Natural killer cell treated with Interleukin-12 subunit alpha and Interleukin-12 subunit beta and Interleukin-15 and Interleukin-18, amount 100 ng/mL, for 72 hours (primary cell): ENCODE measurements around the gene TECRL. TPM values are rescaled to one million over a fixed set of nuclear protein-coding genes. Genes with fewer than 3 reads are reported as not detected.

Experiments used
- ATAC-seq, 2 donors: fragments of 150-1000 bp; cut with Tn5 transposase in 1 of 2; sonication (Bioruptor Pico), chemical (Tn5 transposase) in 1 of 2; 2 replicates each; pipeline ENCODE4 v1.10.0; 2021
- DNase-seq: peaks from one replicate; pipeline ENCODE4 v3.0.0; 2022; ENCODE audit warnings: low spot score
- H3K27ac Mint-ChIP-seq, 2 donors: 1 replicate in 1 of 2; 2 replicates in 1 of 2; pipeline ENCODE4 v1.8.0; 2022; ENCODE audit warnings: mixed read lengths in 2 of 2, mild to moderate bottlenecking in 1 of 2, moderate library complexity in 1 of 2
- H3K27me3 Mint-ChIP-seq, 2 donors: 1 replicate in 1 of 2; 2 replicates in 1 of 2; pipeline ENCODE4 v1.8.0; 2022; ENCODE audit warnings: mixed read lengths in 2 of 2
- H3K36me3 Mint-ChIP-seq: one replicate; pipeline ENCODE4 v1.8.0; 2022; ENCODE audit warnings: mixed read lengths
- H3K4me1 Mint-ChIP-seq, 2 donors: 1 replicate in 1 of 2; 2 replicates in 1 of 2; pipeline ENCODE4 v1.8.0; 2022; ENCODE audit warnings: low read depth in 2 of 2, mixed read lengths in 2 of 2, mild to moderate bottlenecking in 1 of 2
- H3K4me3 Mint-ChIP-seq: one replicate; pipeline ENCODE4 v1.8.0; 2022; ENCODE audit warnings: mixed read lengths
- H3K9me3 Mint-ChIP-seq: 2 replicates; pipeline ENCODE4 v1.8.0; 2022; ENCODE audit warnings: mixed read lengths
- total RNA-seq, 2 donors: library from RNA; stranded (reverse); gene quantifications; one replicate each; pipeline ENCODE4 v1.2.3, GENCODE V29; 2022

Gene TECRL
- total RNA-seq, 2 donors from 2014 or later: not detected

GRCh38 chr4:64361399-64361740 is 47.9 kb downstream of the TECRL start:
- no peaks in the 10 kb centered on the region for H3K27me3 Mint-ChIP-seq
- H3K4me3 Mint-ChIP-seq: no peak overlapping the region
- H3K36me3 Mint-ChIP-seq: peaks cover 18% of the 10 kb centered on the region
- no peak for ATAC-seq
- peaks cover 9% of the 10 kb centered on the region for H3K9me3 Mint-ChIP-seq
- no peak overlapping the region for H3K27ac Mint-ChIP-seq
- H3K4me1 Mint-ChIP-seq: no peaks in the 10 kb centered on the region
- DNase-seq: no peak

- H3K9me3 Mint-ChIP-seq: peaks cover 9% of the 10 kb centered on the region
- H3K36me3 Mint-ChIP-seq: peaks cover 18% of the 10 kb centered on the region
- no peaks in the 10 kb centered on the region for H3K27me3 Mint-ChIP-seq
- H3K4me3 Mint-ChIP-seq: no peak overlapping the region
- H3K27ac Mint-ChIP-seq: no peak overlapping the region
- H3K4me1 Mint-ChIP-seq: no peaks in the 10 kb centered on the region
- DNase-seq (no peak), ATAC-seq (no peak)
Observed at GRCh38 chr4:64360664-64361398, 48.4 kb downstream of the TECRL start.

GRCh38 chr4:64359489-64359888 is 49.8 kb downstream of the TECRL start:
- DNase-seq: no peak
- H3K27me3 Mint-ChIP-seq: no peaks in the 10 kb centered on the region
- peaks cover 18% of the 10 kb centered on the region for H3K36me3 Mint-ChIP-seq
- no peak overlapping the region for H3K27ac Mint-ChIP-seq
- no peak for ATAC-seq
- H3K4me1 Mint-ChIP-seq: no peaks in the 10 kb centered on the region
- H3K9me3 Mint-ChIP-seq: peaks cover 8% of the 10 kb centered on the region
- H3K4me3 Mint-ChIP-seq: no peak overlapping the region

GRCh38 chr4:64353904-64354303 is 55.3 kb downstream of the TECRL start:
- H3K27me3 Mint-ChIP-seq: no peaks in the 10 kb centered on the region
- no peak overlapping the region for H3K4me3 Mint-ChIP-seq
- peaks cover 14% of the 10 kb centered on the region for H3K9me3 Mint-ChIP-seq
- no peak overlapping the region for H3K27ac Mint-ChIP-seq
- no peak for ATAC-seq
- H3K4me1 Mint-ChIP-seq: no peaks in the 10 kb centered on the region
- no peak for DNase-seq
- peaks cover 7% of the 10 kb centered on the region for H3K36me3 Mint-ChIP-seq

GRCh38 chr4:64341711-64342110 is 67.5 kb downstream of the TECRL start:
- Mint-ChIP-seq H3K4me1 (no peaks in the 10 kb centered on the region), H3K27me3 (no peaks in the 10 kb centered on the region), H3K36me3 (no peaks in the 10 kb centered on the region), H3K9me3 (peaks cover 9% of the 10 kb centered on the region), H3K4me3 (no peak overlapping the region), H3K27ac (no peak overlapping the region)
- no peak for DNase-seq
- ATAC-seq: no peak

- no peak for ATAC-seq
Observed at GRCh38 chr4:64340218-64341110, 68.8 kb downstream of the TECRL start.

GRCh38 chr4:64334964-64335363 is 74.3 kb downstream of the TECRL start:
- H3K4me1 Mint-ChIP-seq: no peaks in the 10 kb centered on the region
- H3K27me3 Mint-ChIP-seq: no peaks in the 10 kb centered on the region
- H3K36me3 Mint-ChIP-seq: peaks cover 6% of the 10 kb centered on the region
- ATAC-seq (no peak), DNase-seq (no peak)
- H3K9me3 Mint-ChIP-seq: peaks cover 21% of the 10 kb centered on the region
- no peak overlapping the region for H3K27ac Mint-ChIP-seq
- no peak overlapping the region for H3K4me3 Mint-ChIP-seq

More at GRCh38 chr4:64340218-64341110, 68.8 kb downstream of the TECRL start:
- no peak overlapping the region for H3K4me3 Mint-ChIP-seq
- no peak for DNase-seq
- peaks cover 12% of the 10 kb centered on the region for H3K9me3 Mint-ChIP-seq
- peaks cover 6% of the 10 kb centered on the region for H3K36me3 Mint-ChIP-seq
- no peaks in the 10 kb centered on the region for H3K27me3 Mint-ChIP-seq
- H3K4me1 Mint-ChIP-seq: no peaks in the 10 kb centered on the region
- no peak overlapping the region for H3K27ac Mint-ChIP-seq

- H3K4me3 Mint-ChIP-seq: no peak overlapping the region
- no peaks in the 10 kb centered on the region for H3K36me3 Mint-ChIP-seq
- no peaks in the 10 kb centered on the region for H3K27me3 Mint-ChIP-seq
- DNase-seq (no peak), ATAC-seq (no peak)
- no peak overlapping the region for H3K27ac Mint-ChIP-seq
- no peaks in the 10 kb centered on the region for H3K4me1 Mint-ChIP-seq
- peaks cover 14% of the 10 kb centered on the region for H3K9me3 Mint-ChIP-seq
Observed at GRCh38 chr4:64330143-64330542, 79.1 kb downstream of the TECRL start.

- Mint-ChIP-seq H3K4me1 (no peaks in the 10 kb centered on the region), H3K9me3 (peaks cover 10% of the 10 kb centered on the region), H3K27me3 (no peaks in the 10 kb centered on the region), H3K4me3 (no peak overlapping the region), H3K36me3 (no peaks in the 10 kb centered on the region), H3K27ac (no peak overlapping the region)
- ATAC-seq (no peak), DNase-seq (no peak)
Observed at GRCh38 chr4:64327237-64327636, 82.0 kb downstream of the TECRL start.

GRCh38 chr4:64326507-64326906 is 82.7 kb downstream of the TECRL start:
- Mint-ChIP-seq H3K27me3 (no peaks in the 10 kb centered on the region), H3K9me3 (peaks cover 12% of the 10 kb centered on the region), H3K4me1 (no peaks in the 10 kb centered on the region), H3K4me3 (no peak overlapping the region), H3K36me3 (no peaks in the 10 kb centered on the region), H3K27ac (no peak overlapping the region)
- no peak for ATAC-seq
- DNase-seq: no peak

- no peak overlapping the region for H3K4me3 Mint-ChIP-seq
- no peaks in the 10 kb centered on the region for H3K36me3 Mint-ChIP-seq
- no peaks in the 10 kb centered on the region for H3K27me3 Mint-ChIP-seq
- DNase-seq: no peak
- H3K4me1 Mint-ChIP-seq: no peaks in the 10 kb centered on the region
- no peak overlapping the region for H3K27ac Mint-ChIP-seq
- peaks cover 18% of the 10 kb centered on the region for H3K9me3 Mint-ChIP-seq
- ATAC-seq: no peak
Observed at GRCh38 chr4:64306255-64306565, 103.0 kb downstream of the TECRL start.

GRCh38 chr4:64305565-64306254 is 103.5 kb downstream of the TECRL start:
- no peak for ATAC-seq
- Mint-ChIP-seq H3K27me3 (no peaks in the 10 kb centered on the region), H3K4me3 (no peak overlapping the region), H3K36me3 (no peaks in the 10 kb centered on the region), H3K9me3 (peaks cover 18% of the 10 kb centered on the region), H3K27ac (no peak overlapping the region), H3K4me1 (no peaks in the 10 kb centered on the region)
- no peak for DNase-seq

GRCh38 chr4:64272432-64272831 is 136.8 kb downstream of the TECRL start:
- H3K27ac Mint-ChIP-seq: no peak overlapping the region
- H3K4me3 Mint-ChIP-seq: no peak overlapping the region
- no peaks in the 10 kb centered on the region for H3K27me3 Mint-ChIP-seq
- ATAC-seq (no peak), DNase-seq (no peak)
- H3K4me1 Mint-ChIP-seq: no peaks in the 10 kb centered on the region
- H3K9me3 Mint-ChIP-seq: peaks cover under 1% of the 10 kb centered on the region
- H3K36me3 Mint-ChIP-seq: peaks cover under 1% of the 10 kb centered on the region

- Mint-ChIP-seq H3K4me3 (no peak overlapping the region), H3K27me3 (no peaks in the 10 kb centered on the region), H3K36me3 (peaks cover 7% of the 10 kb centered on the region), H3K9me3 (peaks cover 8% of the 10 kb centered on the region), H3K4me1 (no peaks in the 10 kb centered on the region), H3K27ac (no peak overlapping the region)
- ATAC-seq (no peak), DNase-seq (no peak)
Observed at GRCh38 chr4:64271601-64272081, 137.6 kb downstream of the TECRL start.
